ENCODE data around the gene JAK1.
"Not testable (repeated sequence)": the region's sequence is repeated elsewhere in the genome, so short reads cannot be mapped to it uniquely, and the experiment has no call there.

JAK1 gene

GRCh38 chr1:64966158-64966971 is at the start of gene JAK1:
TSS of gene JAK1 (minus strand) at chr1:64966549. CDS start at chr1:64886264, 80,285 bp downstream.
- DNase-seq = peak; percentile 88

DNA sequence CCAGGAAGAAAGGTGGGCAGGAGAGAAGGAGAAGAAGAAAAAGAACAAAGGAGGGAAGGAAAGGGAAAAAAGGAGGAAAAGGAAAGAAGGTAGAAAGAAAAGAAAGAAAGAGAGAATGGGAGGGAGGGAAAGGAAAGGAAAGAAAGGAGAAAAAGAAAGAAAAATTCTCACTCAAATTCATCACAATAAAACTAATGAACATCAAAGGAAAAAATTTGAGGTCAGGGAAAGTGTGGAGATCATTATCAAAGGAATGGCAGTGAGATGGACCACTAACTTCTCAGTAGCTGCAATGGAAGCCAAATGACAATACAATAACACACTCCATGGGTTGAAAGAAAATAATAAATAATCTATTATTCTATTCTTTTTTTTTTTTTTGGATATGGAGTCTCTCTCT is 48.0 kb upstream of the JAK1 start:
- no peak for DNase-seq

- no peak for DNase-seq
Measured at GRCh38 chr1:65011983-65012382, 45.6 kb upstream of the JAK1 start.

DNA sequence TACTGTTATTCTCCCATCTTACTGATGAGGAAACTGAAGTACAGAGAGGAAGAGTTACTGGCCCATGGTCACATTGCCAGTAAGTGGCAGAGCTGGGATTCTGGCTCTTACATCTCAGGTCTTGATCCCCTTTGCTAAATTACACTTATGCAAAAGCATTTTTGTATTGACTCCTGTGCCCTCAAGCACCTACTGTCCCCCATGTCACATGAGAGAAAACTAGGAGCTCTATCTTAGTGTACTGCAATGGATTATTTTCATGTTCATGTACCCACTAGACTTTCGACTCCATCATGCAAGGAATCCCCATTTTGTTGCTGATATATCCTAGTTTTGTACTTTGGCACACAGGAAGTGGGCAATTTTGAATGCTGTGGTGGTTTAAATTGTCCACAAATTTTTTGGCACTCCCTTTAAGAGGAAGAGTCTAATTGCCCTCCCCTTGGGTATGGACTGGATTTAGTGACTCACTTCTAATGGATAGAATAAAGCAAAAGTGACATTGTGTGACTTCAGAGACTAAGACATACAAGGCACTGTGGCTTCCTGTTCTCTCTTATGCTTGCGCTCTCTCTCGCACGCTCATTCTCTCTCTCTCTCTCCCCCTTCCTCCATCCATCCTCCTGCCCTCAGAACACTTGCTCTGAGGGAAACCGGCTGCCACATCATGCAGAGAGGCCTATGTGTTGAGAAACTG is 43.5 kb upstream of the JAK1 start:
- no peak for DNase-seq

GRCh38 chr1:65009176-65009575 is 42.8 kb upstream of the JAK1 start:
- no peak for DNase-seq

DNA sequence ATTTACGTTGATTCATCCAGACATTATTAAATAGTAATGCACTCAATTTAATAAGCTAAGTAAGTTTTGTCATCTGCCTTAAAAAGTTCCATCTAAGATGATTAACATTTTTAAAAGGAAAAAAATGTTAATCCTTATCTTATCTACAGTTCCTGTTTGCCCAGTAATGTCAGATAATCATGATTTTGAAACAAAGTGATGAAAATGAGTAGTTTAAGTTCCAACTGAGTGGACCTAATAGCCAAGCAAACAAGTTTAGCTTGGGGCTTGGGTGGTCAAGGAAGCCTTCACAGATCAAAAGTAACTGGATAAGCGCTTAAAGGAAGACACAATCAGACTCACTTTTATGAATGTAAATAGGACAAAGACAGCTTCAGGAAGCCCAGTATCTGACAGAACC is 40.5 kb upstream of the JAK1 start:
- no peak for DNase-seq

DNA sequence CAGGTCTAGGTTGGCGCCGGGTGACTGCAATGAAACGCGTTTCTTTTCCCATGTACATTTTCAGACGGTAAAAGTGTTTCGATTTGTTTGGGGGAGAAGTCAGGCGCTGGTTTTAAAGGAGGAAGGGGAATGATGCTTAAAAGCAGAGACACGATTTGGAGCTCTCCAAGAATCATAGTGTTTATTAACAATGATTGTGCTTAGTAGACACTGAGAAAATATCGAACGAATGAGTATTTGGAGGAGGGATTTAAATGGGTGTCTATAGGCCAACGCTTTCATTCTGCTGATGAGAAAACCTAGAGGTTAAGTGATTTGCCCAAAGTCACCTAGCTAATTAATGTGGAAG is 36.9 kb upstream of the JAK1 start:
- no peak for DNase-seq

GRCh38 chr1:65002508-65003315 is 36.4 kb upstream of the JAK1 start:
- peak; percentile 71 for DNase-seq

DNA sequence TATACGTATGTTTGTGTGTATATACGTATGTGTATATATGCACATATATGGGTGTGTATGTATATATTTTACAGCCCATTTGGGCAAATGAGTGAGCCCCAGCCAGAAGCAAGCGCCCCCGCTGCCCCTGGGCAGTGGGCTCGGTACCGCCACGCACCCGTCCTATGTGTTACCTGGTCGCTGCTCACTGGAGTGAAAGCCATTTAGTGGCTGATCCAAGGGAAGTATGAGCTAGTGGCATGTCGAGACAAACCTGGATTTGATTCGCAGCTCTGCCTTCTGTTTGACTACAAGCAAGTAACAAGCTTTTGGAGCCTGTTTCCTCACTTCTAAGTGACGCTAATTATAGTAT is 35.8 kb upstream of the JAK1 start:
- DNase-seq = no peak

- peak; percentile 78 for DNase-seq
Measured at GRCh38 chr1:65001231-65001792, 35.0 kb upstream of the JAK1 start.

GRCh38 chr1:64998425-64998948 is 32.1 kb upstream of the JAK1 start:
- not testable (repeated sequence) for DNase-seq

- no peak for DNase-seq
Measured at GRCh38 chr1:64996541-64997257, 30.4 kb upstream of the JAK1 start.

DNA sequence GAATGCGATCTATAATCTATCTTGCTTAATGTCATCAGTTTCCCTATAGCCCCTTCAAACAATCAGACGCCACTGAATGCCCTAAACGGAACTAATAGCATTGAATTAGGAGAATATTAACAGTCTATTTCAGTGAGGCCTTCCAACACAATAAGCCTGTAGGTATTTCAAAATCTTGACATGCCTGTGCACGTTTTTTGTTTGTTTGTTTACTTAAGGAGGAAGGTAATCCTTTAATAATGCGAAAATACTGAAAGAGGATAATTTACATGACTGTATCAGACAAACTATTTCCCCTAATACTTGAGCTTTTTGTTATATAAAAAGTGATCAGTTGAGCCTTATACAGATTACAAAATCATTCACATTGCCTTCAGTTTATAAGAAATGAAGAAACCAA is 29.0 kb upstream of the JAK1 start:
- no peak for DNase-seq

DNA sequence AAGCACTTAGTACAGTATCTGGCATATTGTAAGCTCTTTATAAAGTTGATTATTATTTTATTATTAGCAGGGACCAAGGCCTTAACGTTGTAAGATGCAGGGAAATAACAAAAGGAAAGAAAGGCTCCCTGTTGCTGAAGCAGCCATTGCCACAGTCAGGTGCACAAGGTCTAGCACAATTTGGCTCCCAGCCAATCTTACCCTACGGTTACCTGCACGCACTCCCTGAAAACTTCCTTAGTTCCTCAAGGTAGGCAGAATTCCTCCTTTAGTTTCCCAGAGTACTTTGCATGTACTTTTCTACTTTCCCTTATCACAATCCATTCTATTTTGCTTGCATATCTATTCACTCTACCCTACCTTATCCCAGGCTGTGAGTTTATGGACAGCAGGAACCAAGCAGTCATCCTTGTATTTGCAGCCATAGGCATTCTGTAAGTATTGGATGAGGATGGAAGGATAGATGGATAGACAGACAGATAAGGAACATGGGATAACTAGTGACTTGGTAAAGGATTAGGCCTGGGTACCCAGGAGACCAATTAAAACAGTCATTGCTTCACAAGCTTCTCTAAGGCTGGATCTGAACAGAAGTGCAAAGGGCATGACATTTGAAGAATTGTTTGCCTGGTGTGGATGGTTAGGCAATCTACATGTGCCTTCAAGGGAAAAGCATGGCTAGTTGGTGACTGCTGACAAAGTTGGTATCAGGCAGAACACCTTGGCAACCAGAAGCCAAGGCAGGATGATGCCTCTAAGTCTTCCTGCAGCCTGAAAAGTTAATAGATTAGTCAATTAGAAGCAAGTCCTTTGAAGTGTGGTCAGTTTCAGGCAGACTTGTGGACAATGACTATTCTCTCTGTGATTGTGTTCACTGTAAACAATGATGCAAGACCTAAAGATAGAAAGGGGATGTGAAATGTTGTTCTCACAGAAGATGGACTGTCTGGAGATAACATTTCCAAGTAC is 20.8 kb upstream of the JAK1 start:
- no peak for DNase-seq

GRCh38 chr1:64984737-64985136 is 18.4 kb upstream of the JAK1 start:
- no peak for DNase-seq

- DNase-seq = no peak
Measured at GRCh38 chr1:64984106-64984505, 17.8 kb upstream of the JAK1 start.

DNA sequence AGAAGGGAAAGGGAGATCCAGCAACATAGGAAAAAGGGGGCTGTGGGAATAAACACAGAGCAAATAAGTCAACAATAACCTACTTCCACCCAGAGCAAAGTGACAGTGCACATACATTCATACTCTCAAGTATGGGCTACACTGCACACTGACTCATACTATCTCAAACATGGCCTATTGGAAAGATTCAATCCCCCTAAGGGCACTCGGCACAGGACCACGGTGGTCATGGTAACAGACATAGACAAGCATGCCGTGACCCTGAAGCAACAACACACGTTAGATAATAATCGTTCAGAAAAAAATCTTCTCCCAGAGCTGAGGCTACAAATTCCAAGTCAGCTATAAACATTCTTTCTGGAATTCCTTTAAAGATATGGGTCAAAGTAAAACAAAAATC is 16.8 kb upstream of the JAK1 start:
- DNase-seq = no peak

- DNase-seq = no peak
Measured at GRCh38 chr1:64981601-64982533, 15.5 kb upstream of the JAK1 start.

DNA sequence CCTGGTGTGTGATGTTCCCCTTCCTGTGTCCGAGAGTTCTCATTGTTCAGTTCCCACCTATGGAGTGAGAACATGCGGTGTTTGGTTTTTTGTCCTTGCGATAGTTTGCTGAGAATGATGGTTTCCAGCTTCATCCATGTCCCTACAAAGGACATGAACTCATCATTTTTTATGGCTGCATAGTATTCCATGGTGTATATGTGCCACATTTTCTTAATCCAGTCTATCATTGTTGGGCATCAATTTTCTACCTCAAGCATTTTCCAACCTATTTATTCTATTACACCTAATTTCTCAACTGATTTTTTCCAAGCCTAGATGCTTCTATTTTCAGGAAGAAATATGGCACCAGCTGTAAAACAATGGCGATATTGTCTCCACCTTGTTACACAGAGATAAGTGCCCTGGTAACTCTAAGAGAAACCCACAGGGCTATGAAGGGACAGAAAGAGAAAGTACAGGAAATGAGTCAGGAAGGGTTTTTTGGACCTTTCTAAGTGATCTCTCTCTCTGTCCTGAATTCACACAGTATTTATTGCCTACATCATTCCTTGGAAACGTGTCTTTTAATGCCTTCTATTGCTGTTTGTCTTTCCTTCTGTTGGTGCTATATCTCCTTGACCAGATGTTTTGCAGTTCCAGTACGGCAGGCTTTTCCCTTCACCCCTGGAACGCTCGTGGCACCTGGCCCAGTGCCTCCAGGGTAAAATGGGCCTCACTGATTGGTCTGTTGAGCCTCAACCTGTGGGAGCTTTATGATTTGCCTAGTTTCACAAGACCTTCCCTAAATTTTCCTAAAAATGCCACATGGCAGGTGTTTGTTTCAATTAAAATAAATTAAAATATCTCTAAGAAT is 14.6 kb upstream of the JAK1 start:
- DNase-seq = no peak

All from activated naive CD4-positive, alpha-beta T cell treated with Interleukin-2 at 50 U/mL for 16 hours (primary cell).